DND-41 (cell line): ENCODE data around the gene FAM9C.
A peak's percentile ranks its signal among the peaks of the same experiment; 100 is the strongest.

Experiments
- ATAC-seq: fragments of 200-7000 bp; cut with Tn5 transposase; 3 replicates; pipeline ENCODE4 v1.9.1; 2021; ENCODE audit warnings: low read depth; ENCODE audit not compliant: insufficient read depth
- DNase-seq: peaks from one replicate; pipeline ENCODE4 v3.0.0-alpha.2; 2020
- H2AFZ ChIP-seq: 2 replicates; pipeline ENCODE4 v1.6.0; 2012; ENCODE audit warnings: low read depth, low read length
- H3K27ac ChIP-seq: 2 replicates; pipeline ENCODE4 v1.5.1; 2012; ENCODE audit warnings: low read length, inconsistent platforms
- H3K27me3 ChIP-seq: fragments of 200-600 bp; sonication (generic); 2 replicates; pipeline ENCODE4 v1.6.0; 2012; ENCODE audit warnings: low read length, mild to moderate bottlenecking, inconsistent platforms; ENCODE audit not compliant: insufficient read depth, poor library complexity
- H3K36me3 ChIP-seq: 2 replicates; pipeline ENCODE4 v1.5.1; 2012; ENCODE audit warnings: low read length, inconsistent platforms; ENCODE audit not compliant: insufficient read depth
- H3K4me1 ChIP-seq: 2 replicates; pipeline ENCODE4 v1.5.1; 2012; ENCODE audit warnings: mild to moderate bottlenecking, low read length; ENCODE audit not compliant: insufficient read depth
- H3K4me2 ChIP-seq: 2 replicates; pipeline ENCODE4 v1.6.0; 2012; ENCODE audit warnings: mild to moderate bottlenecking, moderate library complexity, low read length, inconsistent platforms; ENCODE audit not compliant: insufficient read depth
- H3K4me3 ChIP-seq, 2 experiments: fragments of 200-600 bp in 1 of 2; shearing (Covaris generic) in 1 of 2; 2 replicates each; pipeline ENCODE4 v1.5.1; 2012 to 2016; ENCODE audit warnings: inconsistent platforms in 2 of 2, low read length in 2 of 2, mild to moderate bottlenecking in 2 of 2, low read depth in 1 of 2, moderate library complexity in 1 of 2
- H3K79me2 ChIP-seq: 2 replicates; pipeline ENCODE4 v1.6.0; 2012; ENCODE audit warnings: low read length, inconsistent platforms; ENCODE audit not compliant: insufficient read depth
- H3K9ac ChIP-seq: 2 replicates; pipeline ENCODE4 v1.6.0; 2012; ENCODE audit warnings: low read depth, mild to moderate bottlenecking, inconsistent platforms, low read length, moderate library complexity
- H3K9me3 ChIP-seq: 2 replicates; pipeline ENCODE4 v1.5.1; 2012; ENCODE audit warnings: low read length, moderate library complexity, mild to moderate bottlenecking, inconsistent platforms; ENCODE audit not compliant: insufficient read depth, severe bottlenecking
- H4K20me1 ChIP-seq: 2 replicates; pipeline ENCODE4 v1.6.0; 2012; ENCODE audit warnings: low read length; ENCODE audit not compliant: insufficient read depth
- EZH2 ChIP-seq: IDR thresholded peaks from 3 replicates; pipeline ENCODE4 v1.6.1; 2012; ENCODE audit warnings: borderline replicate concordance, low read depth, mild to moderate bottlenecking, moderate library complexity, low read length, inconsistent platforms; ENCODE audit not compliant: severe bottlenecking
- TF ChIP-seq, protein P1 (sequence below): IDR thresholded peaks from 2 replicates; pipeline ENCODE4 v1.5.1; 2012; ENCODE audit warnings: borderline replicate concordance, low read length, moderate library complexity, mild to moderate bottlenecking; ENCODE audit not compliant: poor library complexity, severe bottlenecking; ENCODE audit errors: extremely low read depth

FAM9C gene

DNA sequence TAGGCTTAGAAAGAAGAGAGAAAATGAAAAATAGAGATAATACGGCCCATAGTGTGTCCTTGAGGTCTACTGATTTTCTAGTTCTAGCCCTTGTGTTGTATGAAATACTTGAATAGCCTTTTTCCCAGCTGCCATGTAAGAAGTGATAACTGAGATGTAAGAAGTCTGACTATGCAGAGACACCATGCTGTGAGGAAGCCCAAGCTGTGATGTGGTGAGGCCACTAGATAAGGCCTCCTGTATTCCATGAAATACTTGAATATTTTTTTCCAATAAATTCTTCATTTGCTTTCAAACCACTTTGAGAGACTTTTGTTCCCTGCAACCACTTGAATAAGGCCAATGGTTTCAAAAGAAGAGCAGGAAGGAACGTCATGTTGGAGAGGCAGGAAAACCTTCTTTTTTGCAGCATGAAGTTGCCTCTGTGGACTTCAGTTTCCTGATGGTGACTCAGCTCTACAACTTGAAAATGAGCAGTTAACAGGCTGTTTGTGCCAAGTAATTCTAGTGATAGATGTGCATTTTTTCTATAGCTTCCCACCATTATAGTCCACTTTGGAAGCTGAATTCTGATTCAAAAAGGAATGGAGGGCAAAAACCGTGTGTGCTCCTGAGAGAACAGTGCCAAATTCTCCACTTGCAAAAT, 25.5 kb upstream of the FAM9C start:
- no peaks in the 10 kb centered on the region for H3K9me3 ChIP-seq
- DNase-seq = no peak
- H3K4me1 ChIP-seq = peaks cover 13% of the 10 kb centered on the region
- no peaks in the 10 kb centered on the region for H3K27me3 ChIP-seq
- no peak overlapping the region for H3K9ac ChIP-seq
- no peak overlapping the region for H3K27ac ChIP-seq
- no peaks in the 10 kb centered on the region for H3K79me2 ChIP-seq
- H2AFZ ChIP-seq = no peak overlapping the region
- no peak for TF ChIP-seq EZH2
- TF ChIP-seq, protein P1, sequence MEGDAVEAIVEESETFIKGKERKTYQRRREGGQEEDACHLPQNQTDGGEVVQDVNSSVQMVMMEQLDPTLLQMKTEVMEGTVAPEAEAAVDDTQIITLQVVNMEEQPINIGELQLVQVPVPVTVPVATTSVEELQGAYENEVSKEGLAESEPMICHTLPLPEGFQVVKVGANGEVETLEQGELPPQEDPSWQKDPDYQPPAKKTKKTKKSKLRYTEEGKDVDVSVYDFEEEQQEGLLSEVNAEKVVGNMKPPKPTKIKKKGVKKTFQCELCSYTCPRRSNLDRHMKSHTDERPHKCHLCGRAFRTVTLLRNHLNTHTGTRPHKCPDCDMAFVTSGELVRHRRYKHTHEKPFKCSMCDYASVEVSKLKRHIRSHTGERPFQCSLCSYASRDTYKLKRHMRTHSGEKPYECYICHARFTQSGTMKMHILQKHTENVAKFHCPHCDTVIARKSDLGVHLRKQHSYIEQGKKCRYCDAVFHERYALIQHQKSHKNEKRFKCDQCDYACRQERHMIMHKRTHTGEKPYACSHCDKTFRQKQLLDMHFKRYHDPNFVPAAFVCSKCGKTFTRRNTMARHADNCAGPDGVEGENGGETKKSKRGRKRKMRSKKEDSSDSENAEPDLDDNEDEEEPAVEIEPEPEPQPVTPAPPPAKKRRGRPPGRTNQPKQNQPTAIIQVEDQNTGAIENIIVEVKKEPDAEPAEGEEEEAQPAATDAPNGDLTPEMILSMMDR = no peak
- H4K20me1 ChIP-seq = no peaks in the 10 kb centered on the region
- ATAC-seq = no peak
- H3K36me3 ChIP-seq = no peaks in the 10 kb centered on the region
- no peak overlapping the region for H3K4me3 ChIP-seq
- H3K4me2 ChIP-seq = no peak overlapping the region

DNA sequence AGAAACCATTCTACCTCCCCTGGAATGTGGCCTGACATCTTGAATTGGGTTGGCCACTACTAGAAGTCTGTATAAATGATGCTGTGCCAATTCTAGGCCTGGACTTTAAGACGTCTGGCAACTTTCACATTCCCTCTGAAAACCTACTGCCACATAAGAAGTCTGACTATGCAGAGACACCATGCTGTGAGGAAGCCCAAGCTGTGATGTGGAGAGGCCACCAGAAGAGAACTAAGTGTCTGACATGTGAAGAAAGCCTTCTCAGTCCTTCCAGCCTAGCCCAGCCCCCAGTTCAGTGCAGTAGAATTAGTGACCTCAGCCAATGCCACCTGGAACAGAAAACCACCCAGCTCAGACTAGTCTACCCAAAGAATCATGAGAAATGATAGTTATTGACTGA, 24.2 kb upstream of the FAM9C start:
- ATAC-seq (peak; percentile 24; the same call in 1 of the 3 replicates), DNase-seq (no peak)
- Histone ChIP-seq H3K9me3 (no peaks in the 10 kb centered on the region), H3K27ac (0 out of 2 replicates have a peak overlapping the region, but pooled peaks have one; percentile 4), H2AFZ (no peak overlapping the region), H3K36me3 (no peaks in the 10 kb centered on the region), H3K4me3 (no peak overlapping the region), H3K4me2 (no peak overlapping the region), H3K9ac (no peak overlapping the region), H3K79me2 (no peaks in the 10 kb centered on the region), H3K27me3 (no peaks in the 10 kb centered on the region), H3K4me1 (peaks cover 13% of the 10 kb centered on the region), H4K20me1 (no peaks in the 10 kb centered on the region)
- no peak for TF ChIP-seq EZH2
- TF ChIP-seq, protein P1 = no peak

DNA sequence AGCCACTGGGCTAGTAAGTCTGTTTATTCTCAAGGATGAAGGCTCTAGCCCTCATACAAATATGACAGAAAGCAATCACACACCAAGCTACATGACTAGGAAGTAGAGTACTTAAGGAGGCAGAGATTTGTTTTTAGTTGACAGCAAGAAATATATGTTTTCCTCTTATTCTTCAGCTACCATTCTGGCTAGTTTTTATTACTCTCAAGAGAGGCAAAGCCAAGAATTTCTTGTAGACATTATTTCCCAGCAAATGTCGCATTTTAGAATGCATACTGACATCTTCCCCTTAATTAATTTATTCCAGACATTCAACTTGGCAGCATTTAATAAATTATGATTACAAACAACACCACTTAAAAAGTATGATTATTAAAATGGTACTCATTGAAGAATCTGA, 23.4 kb upstream of the FAM9C start:
- TF ChIP-seq, protein P1 = no peak
- TF ChIP-seq EZH2 = no peak
- no peaks in the 10 kb centered on the region for H3K27me3 ChIP-seq
- DNase-seq (no peak), ATAC-seq (no peak)
- no peak overlapping the region for H3K9ac ChIP-seq
- no peak overlapping the region for H3K27ac ChIP-seq
- no peaks in the 10 kb centered on the region for H3K36me3 ChIP-seq
- H3K4me1 ChIP-seq = peaks cover 13% of the 10 kb centered on the region
- H2AFZ ChIP-seq = no peak overlapping the region
- no peak overlapping the region for H3K4me2 ChIP-seq
- no peaks in the 10 kb centered on the region for H3K79me2 ChIP-seq
- no peaks in the 10 kb centered on the region for H3K9me3 ChIP-seq
- no peak overlapping the region for H3K4me3 ChIP-seq
- H4K20me1 ChIP-seq = no peaks in the 10 kb centered on the region
